ENCODE results near the gene C10orf62. TPM values are rescaled to one million over a fixed set of nuclear protein-coding genes. Genes with fewer than 3 reads are reported as not detected.
A peak's percentile ranks its signal among the peaks of the same experiment; 100 is the strongest.

C10orf62 gene
- total RNA-seq, 1 donor from 2014 or later = 0.34 TPM

- Mint-ChIP-seq H3K27ac (no peak overlapping the region), H3K4me1 (ENCODE audit: unreplicated experiment) (peaks cover 16% of the 10 kb centered on the region), H3K27me3 (no peaks in the 10 kb centered on the region), H3K36me3 (no peaks in the 10 kb centered on the region), H3K4me3 (no peak overlapping the region), H3K9me3 (no peaks in the 10 kb centered on the region)
- DNase-seq (ENCODE audit: extremely low spot score, unreplicated experiment) = no peak
- TF ChIP-seq CTCF (conservative IDR thresholded peaks at IDR 0.05) = no peak
Observed at GRCh38 chr10:97580421-97581367, 8.8 kb upstream of the C10orf62 start.

- Mint-ChIP-seq H3K4me1 (ENCODE audit: unreplicated experiment) (peaks cover 16% of the 10 kb centered on the region), H3K36me3 (no peaks in the 10 kb centered on the region), H3K9me3 (no peaks in the 10 kb centered on the region), H3K4me3 (no peak overlapping the region), H3K27me3 (no peaks in the 10 kb centered on the region), H3K27ac (no peak overlapping the region)
- DNase-seq (ENCODE audit: extremely low spot score, unreplicated experiment) = no peak
- no peak for TF ChIP-seq CTCF (conservative IDR thresholded peaks at IDR 0.05)
Observed at GRCh38 chr10:97582169-97582568, 7.4 kb upstream of the C10orf62 start.

- Mint-ChIP-seq H3K27me3 (no peaks in the 10 kb centered on the region), H3K9me3 (no peaks in the 10 kb centered on the region), H3K27ac (no peak overlapping the region), H3K4me3 (no peak overlapping the region), H3K36me3 (no peaks in the 10 kb centered on the region), H3K4me1 (ENCODE audit: unreplicated experiment) (peaks cover 16% of the 10 kb centered on the region)
- no peak for TF ChIP-seq CTCF (conservative IDR thresholded peaks at IDR 0.05)
- no peak for DNase-seq (ENCODE audit: extremely low spot score, unreplicated experiment)
Observed at GRCh38 chr10:97583476-97583875, 6.0 kb upstream of the C10orf62 start.

- Mint-ChIP-seq H3K4me3 (no peak within 1 kb of the TSS), H3K9me3 (no peaks in the 10 kb centered on the region)
- no peak for DNase-seq (ENCODE audit: extremely low spot score, unreplicated experiment)
Observed at GRCh38 chr10:97584060-97584797, 5.3 kb upstream of the C10orf62 start, which contains the start of gene HOGA1. HOGA1 (plus strand) TSS chr10:97584389; CDS start chr10:97584704, 315 bp downstream.

More at GRCh38 chr10:97584060-97584797, 5.3 kb upstream of the C10orf62 start, which contains the start of gene HOGA1:
- TF ChIP-seq CTCF (conservative IDR thresholded peaks at IDR 0.05) = no peak
- H3K27ac Mint-ChIP-seq = peak within 1 kb of the TSS; percentile 42
- H3K27me3 Mint-ChIP-seq = no peaks in the 10 kb centered on the region
- H3K4me1 Mint-ChIP-seq (ENCODE audit: unreplicated experiment) = peaks cover 16% of the 10 kb centered on the region
- no peaks in the 10 kb centered on the region for H3K36me3 Mint-ChIP-seq
